Esophagus muscularis mucosa (tissue), 3 donors: ENCODE results near the gene PRKCH.

Experiments used
- CTCF ChIP-seq, 3 experiments: fragments of 200-600 bp in 2 of 3; fragments of 450-650 bp in 1 of 3; sonication (generic) in 2 of 3; IDR thresholded peaks; one replicate each; pipeline ENCODE4 v1.5.1; 2017 to 2019; ENCODE audit warnings: antibody characterized with exemption in 3 of 3, mild to moderate bottlenecking in 2 of 3, moderate library complexity in 1 of 3
- POLR2A ChIP-seq: fragments of 450-650 bp; IDR thresholded peaks from one replicate; pipeline ENCODE4 v1.6.1; 2017; ENCODE audit warnings: antibody characterized with exemption, moderate library complexity, mild to moderate bottlenecking, low read depth
- POLR2AphosphoS5 ChIP-seq, 2 donors: sonication (generic); formaldehyde crosslinking; IDR thresholded peaks; one replicate each; pipeline ENCODE4 v1.6.1; 2017; ENCODE audit warnings: antibody characterized with exemption in 2 of 2

DNA sequence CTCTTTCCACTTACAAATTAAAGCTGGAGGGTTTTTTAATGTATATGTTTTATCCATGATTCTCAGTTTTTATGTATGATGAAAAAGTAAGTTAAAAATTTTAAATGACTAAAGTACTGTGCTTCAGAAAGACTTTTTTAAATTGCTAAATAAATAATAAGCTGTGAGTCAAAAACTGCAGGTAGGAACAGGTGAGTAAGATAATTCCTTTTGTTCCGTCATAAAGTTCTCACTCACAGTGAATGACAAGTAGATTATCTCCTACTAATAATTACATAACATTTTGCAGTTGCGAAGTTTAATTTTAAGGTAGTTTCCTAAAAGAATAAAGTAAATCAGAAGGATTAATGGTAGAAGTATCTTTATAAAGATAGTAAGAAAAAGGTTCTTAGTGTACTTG, 78.0 kb downstream of the PRKCH start:
- no peak for TF ChIP-seq CTCF (IDR thresholded peaks at IDR 0.05)
- TF ChIP-seq POLR2AphosphoS5 (IDR thresholded peaks at IDR 0.05), result no peak
- no peak for TF ChIP-seq POLR2A
